BLaER1 (cell line): ENCODE results near the gene RPS6KA3.

Experiments
- H3K27ac ChIP-seq: shearing (Covaris generic); formaldehyde crosslinking; 2 replicates; pipeline ENCODE4 v1.8.1; 2022
- H3K27me3 ChIP-seq: shearing (Covaris generic); formaldehyde crosslinking; 2 replicates; pipeline ENCODE4 v1.8.1; 2022
- H3K36me3 ChIP-seq: shearing (Covaris generic); formaldehyde crosslinking; 2 replicates; pipeline ENCODE4 v1.8.1; 2022
- H3K4me1 ChIP-seq: shearing (Covaris generic); formaldehyde crosslinking; 2 replicates; pipeline ENCODE4 v1.8.1; 2022
- H3K4me2 ChIP-seq: shearing (Covaris generic); formaldehyde crosslinking; 2 replicates; pipeline ENCODE4 v1.8.1; 2022
- H3K4me3 ChIP-seq: shearing (Covaris generic); formaldehyde crosslinking; 2 replicates; pipeline ENCODE4 v1.8.1; 2022
- H3K9ac ChIP-seq: shearing (Covaris generic); formaldehyde crosslinking; 2 replicates; pipeline ENCODE4 v1.8.1; 2022
- H3K9me3 ChIP-seq: shearing (Covaris generic); formaldehyde crosslinking; 2 replicates; pipeline ENCODE4 v1.8.1; 2022
- H4K20me1 ChIP-seq: shearing (Covaris generic); formaldehyde crosslinking; 2 replicates; pipeline ENCODE4 v1.8.1; 2022
- Cebpa-rat ChIP-seq: shearing (Covaris generic); IDR thresholded peaks from 2 replicates; pipeline ENCODE4 v1.8.1; 2022

RPS6KA3 gene

GRCh38 chrX:20227116-20227515 is 39.6 kb downstream of the RPS6KA3 start:
- Histone ChIP-seq H3K4me1 (no peaks in the 10 kb centered on the region), H3K27ac (no peak overlapping the region), H3K27me3 (no peaks in the 10 kb centered on the region), H3K9me3 (peaks cover 1% of the 10 kb centered on the region; the same call in 1 of the 2 replicates), H3K4me2 (no peak overlapping the region), H4K20me1 (no peaks in the 10 kb centered on the region), H3K36me3 (peaks cover 28% of the 10 kb centered on the region; the same call in 1 of the 2 replicates), H3K9ac (no peak overlapping the region), H3K4me3 (no peak overlapping the region)
- no peak for TF ChIP-seq Cebpa-rat

GRCh38 chrX:20225488-20225833 is 41.2 kb downstream of the RPS6KA3 start:
- Histone ChIP-seq H3K9me3 (no peaks in the 10 kb centered on the region), H4K20me1 (0 out of 2 replicates have a peak, but pooled peaks cover 6% of the 10 kb centered on the region), H3K9ac (no peak overlapping the region), H3K4me1 (no peaks in the 10 kb centered on the region), H3K4me2 (no peak overlapping the region), H3K4me3 (no peak overlapping the region), H3K36me3 (peaks cover 17% of the 10 kb centered on the region; the same call in 1 of the 2 replicates), H3K27me3 (no peaks in the 10 kb centered on the region), H3K27ac (no peak overlapping the region)
- TF ChIP-seq Cebpa-rat: no peak

GRCh38 chrX:20224814-20225487 is 41.8 kb downstream of the RPS6KA3 start:
- Histone ChIP-seq H3K9me3 (no peaks in the 10 kb centered on the region), H3K36me3 (peaks cover 13% of the 10 kb centered on the region; the same call in 1 of the 2 replicates), H3K27me3 (no peaks in the 10 kb centered on the region), H4K20me1 (0 out of 2 replicates have a peak, but pooled peaks cover 6% of the 10 kb centered on the region), H3K27ac (no peak overlapping the region), H3K9ac (no peak overlapping the region), H3K4me2 (no peak overlapping the region), H3K4me3 (no peak overlapping the region), H3K4me1 (no peaks in the 10 kb centered on the region)
- no peak for TF ChIP-seq Cebpa-rat

GRCh38 chrX:20221902-20222301 is 44.8 kb downstream of the RPS6KA3 start:
- Histone ChIP-seq H3K4me1 (no peaks in the 10 kb centered on the region; the same call in 1 of the 2 replicates), H3K27ac (no peak overlapping the region), H3K9ac (no peak overlapping the region), H3K36me3 (no peaks in the 10 kb centered on the region), H3K4me2 (no peak overlapping the region), H3K9me3 (no peaks in the 10 kb centered on the region), H3K4me3 (no peak overlapping the region), H4K20me1 (0 out of 2 replicates have a peak, but pooled peaks cover 6% of the 10 kb centered on the region), H3K27me3 (no peaks in the 10 kb centered on the region)
- TF ChIP-seq Cebpa-rat: no peak

- Histone ChIP-seq H3K4me2 (no peak overlapping the region), H3K36me3 (no peaks in the 10 kb centered on the region), H4K20me1 (0 out of 2 replicates have a peak, but pooled peaks cover 6% of the 10 kb centered on the region), H3K9me3 (no peaks in the 10 kb centered on the region), H3K9ac (no peak overlapping the region), H3K27me3 (no peaks in the 10 kb centered on the region), H3K27ac (no peak overlapping the region), H3K4me1 (no peaks in the 10 kb centered on the region; the same call in 1 of the 2 replicates), H3K4me3 (no peak overlapping the region)
- no peak for TF ChIP-seq Cebpa-rat
Observed at GRCh38 chrX:20218836-20219505, 47.7 kb downstream of the RPS6KA3 start.

GRCh38 chrX:20217906-20218305 is 48.8 kb downstream of the RPS6KA3 start:
- H3K27me3 ChIP-seq: no peaks in the 10 kb centered on the region
- H3K9me3 ChIP-seq: no peaks in the 10 kb centered on the region
- no peak overlapping the region for H3K27ac ChIP-seq
- 0 out of 2 replicates have a peak, but pooled peaks cover 6% of the 10 kb centered on the region for H4K20me1 ChIP-seq
- no peak overlapping the region for H3K4me2 ChIP-seq
- no peak for TF ChIP-seq Cebpa-rat
- no peaks in the 10 kb centered on the region; the same call in 1 of the 2 replicates for H3K4me1 ChIP-seq
- no peak overlapping the region for H3K9ac ChIP-seq
- no peaks in the 10 kb centered on the region for H3K36me3 ChIP-seq
- H3K4me3 ChIP-seq: no peak overlapping the region

GRCh38 chrX:20217271-20217670 is 49.4 kb downstream of the RPS6KA3 start:
- Histone ChIP-seq H3K4me1 (no peaks in the 10 kb centered on the region; the same call in 1 of the 2 replicates), H3K9me3 (no peaks in the 10 kb centered on the region), H3K27ac (no peak overlapping the region), H4K20me1 (0 out of 2 replicates have a peak, but pooled peaks cover 6% of the 10 kb centered on the region), H3K4me2 (no peak overlapping the region), H3K9ac (no peak overlapping the region), H3K4me3 (no peak overlapping the region), H3K36me3 (no peaks in the 10 kb centered on the region), H3K27me3 (no peaks in the 10 kb centered on the region)
- TF ChIP-seq Cebpa-rat: no peak

- Histone ChIP-seq H3K27ac (no peak overlapping the region), H3K9ac (no peak overlapping the region), H3K4me3 (no peak overlapping the region), H3K4me1 (no peaks in the 10 kb centered on the region; the same call in 1 of the 2 replicates), H4K20me1 (no peaks in the 10 kb centered on the region), H3K36me3 (no peaks in the 10 kb centered on the region), H3K9me3 (no peaks in the 10 kb centered on the region), H3K4me2 (no peak overlapping the region), H3K27me3 (no peaks in the 10 kb centered on the region)
- TF ChIP-seq Cebpa-rat: no peak
Observed at GRCh38 chrX:20215565-20215964, 51.1 kb downstream of the RPS6KA3 start.

GRCh38 chrX:20212486-20213089 is 54.1 kb downstream of the RPS6KA3 start:
- H3K4me1 ChIP-seq: no peaks in the 10 kb centered on the region; the same call in 1 of the 2 replicates
- no peaks in the 10 kb centered on the region for H3K27me3 ChIP-seq
- H4K20me1 ChIP-seq: no peaks in the 10 kb centered on the region
- no peak overlapping the region for H3K4me2 ChIP-seq
- H3K27ac ChIP-seq: no peak overlapping the region
- no peaks in the 10 kb centered on the region for H3K9me3 ChIP-seq
- H3K36me3 ChIP-seq: peaks cover 14% of the 10 kb centered on the region
- no peak overlapping the region for H3K9ac ChIP-seq
- TF ChIP-seq Cebpa-rat: no peak
- H3K4me3 ChIP-seq: no peak overlapping the region
